Loucy (cell line): ENCODE measurements around the gene TENT4A.

Experiments
- H2AFZ ChIP-seq: fragments of 200-600 bp; sonication (generic); 2 replicates; pipeline ENCODE4 v1.6.0; 2016; ENCODE audit warnings: antibody characterized with exemption, mild to moderate bottlenecking, low read length, moderate library complexity
- H3F3A ChIP-seq: fragments of 200-600 bp; 2 replicates; pipeline ENCODE4 v1.6.0; 2016; ENCODE audit warnings: antibody characterized with exemption, low read depth, mild to moderate bottlenecking
- H3K27me3 ChIP-seq: fragments of 200-600 bp; sonication (generic); 2 replicates; pipeline ENCODE4 v1.6.1; 2014; ENCODE audit warnings: low read length, mild to moderate bottlenecking; ENCODE audit not compliant: insufficient read depth, poor library complexity, severe bottlenecking
- H3K36me3 ChIP-seq: fragments of 200-600 bp; sonication (generic); 2 replicates; pipeline ENCODE4 v1.6.1; 2016; ENCODE audit warnings: low read length; ENCODE audit not compliant: insufficient read depth
- H3K4me1 ChIP-seq: fragments of 200-600 bp; sonication (generic); 2 replicates; pipeline ENCODE4 v1.5.1; 2014; ENCODE audit warnings: low read length, mild to moderate bottlenecking; ENCODE audit not compliant: insufficient read depth, poor library complexity, severe bottlenecking
- H3K4me2 ChIP-seq: fragments of 200-600 bp; sonication (generic); 2 replicates; pipeline ENCODE4 v1.6.0; 2014; ENCODE audit warnings: antibody characterized with exemption, low read length, low read depth, mild to moderate bottlenecking; ENCODE audit not compliant: poor library complexity, severe bottlenecking
- H3K4me3 ChIP-seq: fragments of 200-600 bp; sonication (generic); 2 replicates; pipeline ENCODE4 v1.5.1; 2014; ENCODE audit warnings: low read length, mild to moderate bottlenecking, mixed read lengths; ENCODE audit not compliant: poor library complexity, severe bottlenecking
- H3K79me2 ChIP-seq: fragments of 200-600 bp; sonication (generic); 2 replicates; pipeline ENCODE4 v1.6.1; 2014; ENCODE audit warnings: low read length; ENCODE audit not compliant: insufficient read depth
- H3K9ac ChIP-seq: fragments of 200-600 bp; sonication (generic); 2 replicates; pipeline ENCODE4 v1.6.0; 2014; ENCODE audit warnings: mild to moderate bottlenecking, low read depth, low read length, moderate library complexity; ENCODE audit not compliant: poor library complexity, severe bottlenecking
- H3K9me2 ChIP-seq: fragments of 200-600 bp; sonication (generic); replicated peaks from 2 replicates; pipeline ENCODE4 v1.6.1; 2016; ENCODE audit warnings: low read depth, low read length, mixed read lengths
- H3K9me3 ChIP-seq: fragments of 200-600 bp; sonication (generic); 2 replicates; pipeline ENCODE4 v1.6.1; 2014; ENCODE audit warnings: mild to moderate bottlenecking, antibody characterized with exemption, low read length, low read depth; ENCODE audit not compliant: insufficient read depth
- H4K20me1 ChIP-seq: fragments of 200-600 bp; sonication (generic); 2 replicates; pipeline ENCODE4 v1.6.0; 2014; ENCODE audit warnings: antibody characterized with exemption, low read length, mild to moderate bottlenecking; ENCODE audit not compliant: insufficient read depth, poor library complexity, severe bottlenecking
- CTCF ChIP-seq: fragments of 200-600 bp; sonication (generic); conservative IDR thresholded peaks from 2 replicates; pipeline ENCODE4 v1.5.1; 2014; ENCODE audit warnings: mild to moderate bottlenecking, antibody characterized with exemption, low read length
- EZH2phosphoT487 ChIP-seq: fragments of 200-600 bp; IDR thresholded peaks from 2 replicates; pipeline ENCODE4 v1.6.1; 2018; ENCODE audit warnings: antibody characterized with exemption, mild to moderate bottlenecking, moderate library complexity, borderline replicate concordance

The TENT4A gene

GRCh38 chr5:6786786-6787495, 73.7 kb downstream of the TENT4A start:
- no peak overlapping the region for H3K9ac ChIP-seq
- no peaks in the 10 kb centered on the region for H3K27me3 ChIP-seq
- no peaks in the 10 kb centered on the region for H3K36me3 ChIP-seq
- H4K20me1 ChIP-seq: no peaks in the 10 kb centered on the region
- TF ChIP-seq CTCF: no peak
- no peak for TF ChIP-seq EZH2phosphoT487
- H3K4me3 ChIP-seq: no peak overlapping the region
- H2AFZ ChIP-seq: no peak overlapping the region
- H3K9me2 ChIP-seq: no peaks in the 10 kb centered on the region
- H3K4me2 ChIP-seq: no peak overlapping the region
- H3F3A ChIP-seq: no peaks in the 10 kb centered on the region
- no peaks in the 10 kb centered on the region for H3K79me2 ChIP-seq
- no peaks in the 10 kb centered on the region for H3K9me3 ChIP-seq
- H3K4me1 ChIP-seq: peaks cover 17% of the 10 kb centered on the region

GRCh38 chr5:6787941-6788340, 74.7 kb downstream of the TENT4A start:
- Histone ChIP-seq H3F3A (no peaks in the 10 kb centered on the region), H3K9me3 (no peaks in the 10 kb centered on the region), H2AFZ (no peak overlapping the region), H4K20me1 (no peaks in the 10 kb centered on the region), H3K4me2 (no peak overlapping the region), H3K9ac (no peak overlapping the region), H3K9me2 (no peaks in the 10 kb centered on the region), H3K79me2 (no peaks in the 10 kb centered on the region), H3K4me1 (peaks cover 17% of the 10 kb centered on the region), H3K27me3 (no peaks in the 10 kb centered on the region), H3K4me3 (no peak overlapping the region), H3K36me3 (no peaks in the 10 kb centered on the region)
- TF ChIP-seq CTCF (no peak), EZH2phosphoT487 (no peak)

GRCh38 chr5:6788439-6788838, 75.2 kb downstream of the TENT4A start:
- no peak for TF ChIP-seq EZH2phosphoT487
- TF ChIP-seq CTCF: no peak
- no peaks in the 10 kb centered on the region for H3K9me3 ChIP-seq
- H3K36me3 ChIP-seq: no peaks in the 10 kb centered on the region
- no peak overlapping the region for H3K9ac ChIP-seq
- H4K20me1 ChIP-seq: no peaks in the 10 kb centered on the region
- no peak overlapping the region for H3K4me2 ChIP-seq
- H3K27me3 ChIP-seq: no peaks in the 10 kb centered on the region
- H3K79me2 ChIP-seq: no peaks in the 10 kb centered on the region
- H3F3A ChIP-seq: no peaks in the 10 kb centered on the region
- no peak overlapping the region for H2AFZ ChIP-seq
- H3K4me3 ChIP-seq: no peak overlapping the region
- peaks cover 19% of the 10 kb centered on the region for H3K4me1 ChIP-seq
- no peaks in the 10 kb centered on the region for H3K9me2 ChIP-seq
